GM21423 (cell line): ENCODE results near the gene WHRN.

Source experiments
- ATAC-seq: cut with Tn5 transposase; IDR thresholded peaks from one replicate; pipeline ENCODE4 v1.9.1; 2021; ENCODE audit warnings: mild to moderate bottlenecking, moderate library complexity; ENCODE audit not compliant: unreplicated experiment

The WHRN gene

GRCh38 chr9:114370968-114371320 is 134.3 kb downstream of the WHRN start:
- no peak for ATAC-seq

GRCh38 chr9:114370251-114370967 is 134.9 kb downstream of the WHRN start:
- no peak for ATAC-seq

GRCh38 chr9:114369216-114370130 is 135.8 kb downstream of the WHRN start:
- ATAC-seq = no peak

- no peak for ATAC-seq
These were observed 137.3 kb downstream of the WHRN start for GRCh38 chr9:114367772-114368569.

GRCh38 chr9:114367366-114367765 is 137.9 kb downstream of the WHRN start:
- no peak for ATAC-seq

- ATAC-seq = peak; percentile 49
These were observed 138.7 kb downstream of the WHRN start for GRCh38 chr9:114366334-114367128.

- no peak for ATAC-seq
These were observed 140.1 kb downstream of the WHRN start for GRCh38 chr9:114365194-114365593.

GRCh38 chr9:114364134-114365041 is 140.9 kb downstream of the WHRN start:
- ATAC-seq = no peak

- no peak for ATAC-seq
These were observed 141.8 kb downstream of the WHRN start for GRCh38 chr9:114363424-114363823.

- no peak for ATAC-seq
These were observed 142.9 kb downstream of the WHRN start for GRCh38 chr9:114362394-114362793.

GRCh38 chr9:114361542-114361941 is 143.7 kb downstream of the WHRN start:
- no peak for ATAC-seq

- ATAC-seq = no peak
These were observed 145.5 kb downstream of the WHRN start for GRCh38 chr9:114359801-114360200.

GRCh38 chr9:114357911-114358328 is 147.4 kb downstream of the WHRN start:
- ATAC-seq = no peak

GRCh38 chr9:114357360-114357759 is 147.9 kb downstream of the WHRN start:
- ATAC-seq = no peak

GRCh38 chr9:114356792-114357191 is 148.5 kb downstream of the WHRN start:
- no peak for ATAC-seq

- ATAC-seq = no peak
These were observed 149.5 kb downstream of the WHRN start for GRCh38 chr9:114355821-114356220.
